Ishikawa (cell line): ENCODE data around the gene KIAA0513.

ENCODE experiments used
- CEBPB ChIP-seq: IDR thresholded peaks from 2 replicates; pipeline ENCODE4 v1.6.1; 2012
- CREB1 ChIP-seq: IDR thresholded peaks from 2 replicates; pipeline ENCODE4 v1.6.1; 2012; ENCODE audit warnings: low read depth
- EGR1 ChIP-seq: IDR thresholded peaks from 2 replicates; pipeline ENCODE4 v1.6.1; 2012
- EP300 ChIP-seq: IDR thresholded peaks from 2 replicates; pipeline ENCODE4 v1.6.1; 2012; ENCODE audit warnings: borderline replicate concordance
- FOXM1 ChIP-seq: IDR thresholded peaks from 2 replicates; pipeline ENCODE4 v1.6.1; 2012; ENCODE audit warnings: low read depth, borderline replicate concordance
- NFIC ChIP-seq: IDR thresholded peaks from 2 replicates; pipeline ENCODE4 v1.6.1; 2012
- RAD21 ChIP-seq: IDR thresholded peaks from 2 replicates; pipeline ENCODE4 v1.6.1; 2012; ENCODE audit warnings: low read depth
- TAF1 ChIP-seq: IDR thresholded peaks from 2 replicates; pipeline ENCODE4 v1.6.1; 2012; ENCODE audit warnings: low read depth, mild to moderate bottlenecking
- TCF12 ChIP-seq: IDR thresholded peaks from 2 replicates; pipeline ENCODE4 v1.6.1; 2012; ENCODE audit warnings: low read depth
- TEAD4 ChIP-seq: IDR thresholded peaks from 2 replicates; pipeline ENCODE4 v1.6.1; 2012
- YY1 ChIP-seq: IDR thresholded peaks from 2 replicates; pipeline ENCODE4 v1.6.1; 2012; ENCODE audit warnings: low read depth
- ZBTB7A ChIP-seq: IDR thresholded peaks from 2 replicates; pipeline ENCODE4 v1.6.1; 2012; ENCODE audit warnings: low read depth
- TF ChIP-seq, protein P1 (sequence below): IDR thresholded peaks from 2 replicates; pipeline ENCODE4 v1.6.1; 2012
- TF ChIP-seq, protein P2 (sequence below): IDR thresholded peaks from 2 replicates; pipeline ENCODE4 v1.6.1; 2012; ENCODE audit warnings: low read depth, mild to moderate bottlenecking
- TF ChIP-seq, protein P3 (sequence below): IDR thresholded peaks from 2 replicates; pipeline ENCODE4 v1.6.1; 2012

Gene KIAA0513

GRCh38 chr16:85103114-85104079 is 75.8 kb downstream of the KIAA0513 start:
- TF ChIP-seq YY1 (no peak), NFIC (no peak), EP300 (no peak), TEAD4 (no peak), TCF12 (no peak), CEBPB (no peak), TAF1 (no peak), RAD21 (no peak), EGR1 (no peak), ZBTB7A (no peak), FOXM1 (no peak)
- TF ChIP-seq, protein P1, sequence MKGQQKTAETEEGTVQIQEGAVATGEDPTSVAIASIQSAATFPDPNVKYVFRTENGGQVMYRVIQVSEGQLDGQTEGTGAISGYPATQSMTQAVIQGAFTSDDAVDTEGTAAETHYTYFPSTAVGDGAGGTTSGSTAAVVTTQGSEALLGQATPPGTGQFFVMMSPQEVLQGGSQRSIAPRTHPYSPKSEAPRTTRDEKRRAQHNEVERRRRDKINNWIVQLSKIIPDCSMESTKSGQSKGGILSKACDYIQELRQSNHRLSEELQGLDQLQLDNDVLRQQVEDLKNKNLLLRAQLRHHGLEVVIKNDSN = no peak
- TF ChIP-seq, protein P2, sequence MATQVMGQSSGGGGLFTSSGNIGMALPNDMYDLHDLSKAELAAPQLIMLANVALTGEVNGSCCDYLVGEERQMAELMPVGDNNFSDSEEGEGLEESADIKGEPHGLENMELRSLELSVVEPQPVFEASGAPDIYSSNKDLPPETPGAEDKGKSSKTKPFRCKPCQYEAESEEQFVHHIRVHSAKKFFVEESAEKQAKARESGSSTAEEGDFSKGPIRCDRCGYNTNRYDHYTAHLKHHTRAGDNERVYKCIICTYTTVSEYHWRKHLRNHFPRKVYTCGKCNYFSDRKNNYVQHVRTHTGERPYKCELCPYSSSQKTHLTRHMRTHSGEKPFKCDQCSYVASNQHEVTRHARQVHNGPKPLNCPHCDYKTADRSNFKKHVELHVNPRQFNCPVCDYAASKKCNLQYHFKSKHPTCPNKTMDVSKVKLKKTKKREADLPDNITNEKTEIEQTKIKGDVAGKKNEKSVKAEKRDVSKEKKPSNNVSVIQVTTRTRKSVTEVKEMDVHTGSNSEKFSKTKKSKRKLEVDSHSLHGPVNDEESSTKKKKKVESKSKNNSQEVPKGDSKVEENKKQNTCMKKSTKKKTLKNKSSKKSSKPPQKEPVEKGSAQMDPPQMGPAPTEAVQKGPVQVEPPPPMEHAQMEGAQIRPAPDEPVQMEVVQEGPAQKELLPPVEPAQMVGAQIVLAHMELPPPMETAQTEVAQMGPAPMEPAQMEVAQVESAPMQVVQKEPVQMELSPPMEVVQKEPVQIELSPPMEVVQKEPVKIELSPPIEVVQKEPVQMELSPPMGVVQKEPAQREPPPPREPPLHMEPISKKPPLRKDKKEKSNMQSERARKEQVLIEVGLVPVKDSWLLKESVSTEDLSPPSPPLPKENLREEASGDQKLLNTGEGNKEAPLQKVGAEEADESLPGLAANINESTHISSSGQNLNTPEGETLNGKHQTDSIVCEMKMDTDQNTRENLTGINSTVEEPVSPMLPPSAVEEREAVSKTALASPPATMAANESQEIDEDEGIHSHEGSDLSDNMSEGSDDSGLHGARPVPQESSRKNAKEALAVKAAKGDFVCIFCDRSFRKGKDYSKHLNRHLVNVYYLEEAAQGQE = no peak
- TF ChIP-seq, protein P3, sequence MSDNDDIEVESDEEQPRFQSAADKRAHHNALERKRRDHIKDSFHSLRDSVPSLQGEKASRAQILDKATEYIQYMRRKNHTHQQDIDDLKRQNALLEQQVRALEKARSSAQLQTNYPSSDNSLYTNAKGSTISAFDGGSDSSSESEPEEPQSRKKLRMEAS = no peak

DNA sequence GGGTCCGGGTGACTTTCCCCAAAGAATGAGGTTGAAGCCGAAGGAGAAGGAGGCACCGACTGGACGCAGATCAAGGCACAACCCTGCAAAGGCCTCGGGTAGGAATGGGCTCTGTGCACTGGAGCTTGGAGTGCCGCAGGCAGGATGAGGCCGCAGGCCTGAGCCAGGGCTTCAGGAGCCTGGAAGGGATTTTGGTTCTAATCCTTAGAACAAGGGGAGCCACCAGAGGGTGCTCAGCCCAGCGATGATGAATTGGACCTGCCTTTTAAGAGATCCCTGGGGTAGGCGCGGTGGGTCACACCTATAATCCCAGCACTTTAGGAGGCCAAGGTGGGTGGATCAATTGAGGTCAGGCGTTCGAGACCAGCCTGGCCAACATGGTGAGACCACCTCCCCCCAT is 76.6 kb downstream of the KIAA0513 start:
- TF ChIP-seq RAD21 = no peak
- TF ChIP-seq TAF1 = no peak
- no peak for TF ChIP-seq CREB1
- TF ChIP-seq NFIC = no peak
- no peak for TF ChIP-seq CEBPB
- no peak for TF ChIP-seq TCF12
- no peak for TF ChIP-seq EP300
- TF ChIP-seq ZBTB7A = no peak
- TF ChIP-seq, protein P3 = no peak
- TF ChIP-seq, protein P1 = no peak
- no peak for TF ChIP-seq YY1
- no peak for TF ChIP-seq FOXM1
- no peak for TF ChIP-seq EGR1
- no peak for TF ChIP-seq TEAD4
- TF ChIP-seq, protein P2 = no peak

DNA sequence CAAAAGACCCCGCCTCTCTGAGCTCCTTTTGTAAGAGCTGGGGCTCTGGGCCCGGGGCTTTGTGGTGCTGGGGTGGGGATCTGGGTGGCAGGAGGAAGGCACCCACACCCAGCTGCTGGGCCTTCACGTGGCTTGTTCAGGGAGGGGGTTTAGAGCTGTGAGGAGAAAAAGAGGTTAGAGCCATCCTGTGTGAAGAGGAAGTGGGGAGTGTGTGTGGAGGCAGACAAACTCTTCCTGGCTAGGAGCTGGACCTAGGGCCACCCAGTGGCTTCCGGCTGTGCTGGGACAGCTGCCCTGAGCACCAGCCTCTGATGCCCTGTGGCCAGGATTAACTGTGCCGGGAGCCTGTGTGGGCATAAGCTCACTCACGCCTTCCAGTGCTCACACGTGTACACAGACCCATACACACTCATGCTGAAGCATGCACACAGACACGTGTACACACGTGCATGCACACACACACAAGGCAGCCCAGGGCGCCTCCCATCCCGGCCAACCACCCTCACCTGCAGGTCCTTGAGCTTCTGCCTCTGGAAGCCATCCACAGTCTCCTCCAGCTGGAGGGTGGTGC is 77.3 kb downstream of the KIAA0513 start:
- TF ChIP-seq CREB1 = no peak
- TF ChIP-seq EGR1 = no peak

- TF ChIP-seq ZBTB7A = no peak
- TF ChIP-seq TEAD4 = no peak
- TF ChIP-seq, protein P3 = no peak
- no peak for TF ChIP-seq CREB1
- no peak for TF ChIP-seq TCF12
- TF ChIP-seq NFIC = no peak
- no peak for TF ChIP-seq CEBPB
- TF ChIP-seq, protein P2 = no peak
- TF ChIP-seq YY1 = no peak
- no peak for TF ChIP-seq RAD21
- TF ChIP-seq EP300 = no peak
Observed at GRCh38 chr16:85105475-85105874, 77.9 kb downstream of the KIAA0513 start.
